ENCODE data around the gene ARHGAP32. TPM values are rescaled to one million over a fixed set of nuclear protein-coding genes. Genes with fewer than 3 reads are reported as not detected.
"Not testable (repeated sequence)": the region's sequence is repeated elsewhere in the genome, so short reads cannot be mapped to it uniquely, and the experiment has no call there.

ARHGAP32 gene
- total and polyA plus RNA-seq, 2 experiments from 2014 or later: 9.9 to 17.3 TPM

GRCh38 chr11:128920666-128921065 lies 271.5 kb downstream of the ARHGAP32 start:
- TF ChIP-seq CTCF (IDR thresholded peaks at IDR 0.05; ENCODE audit: poor library complexity) (no peak), EZH2phosphoT487 (IDR thresholded peaks at IDR 0.05; ENCODE audit: low read depth, severe bottlenecking, unreplicated experiment) (no peak), EZH2 (IDR thresholded peaks at IDR 0.05; ENCODE audit: borderline replicate concordance) (no peak)
- no peak for DNase-seq (ENCODE audit: low spot score)
- H3K4me1 ChIP-seq (ENCODE audit: insufficient read depth): no peaks in the 10 kb centered on the region
- H4K20me1 ChIP-seq (ENCODE audit: insufficient read depth, poor library complexity, severe bottlenecking): no peaks in the 10 kb centered on the region
- no peak overlapping the region for H3K27ac ChIP-seq
- H2AFZ ChIP-seq: no peak overlapping the region
- no peaks in the 10 kb centered on the region for H3K9me2 ChIP-seq (replicated peaks; ENCODE audit: insufficient read depth)
- H3K4me2 ChIP-seq: no peak overlapping the region
- no peaks in the 10 kb centered on the region for H3K36me3 ChIP-seq (replicated peaks; ENCODE audit: insufficient read depth, low read depth)
- WGBS (ENCODE audit: low lambda C conversion rate, missing lambda C conversion rate): 93% methylated on average over 15 of the region's 15 CpGs
- no peak overlapping the region for H3K4me3 ChIP-seq
- no peaks in the 10 kb centered on the region for H3K79me2 ChIP-seq
- H3K9me3 ChIP-seq (ENCODE audit: low read depth): no peaks in the 10 kb centered on the region
- H3K27me3 ChIP-seq: no peaks in the 10 kb centered on the region

GRCh38 chr11:128919635-128920034 lies 272.5 kb downstream of the ARHGAP32 start:
- not testable (repeated sequence) for H3K36me3 ChIP-seq (replicated peaks; ENCODE audit: insufficient read depth, low read depth); H3K9me2 ChIP-seq (replicated peaks; ENCODE audit: insufficient read depth); H4K20me1 ChIP-seq (ENCODE audit: insufficient read depth, poor library complexity, severe bottlenecking); H3K27me3 ChIP-seq; H3K79me2 ChIP-seq; H3K9me3 ChIP-seq (ENCODE audit: low read depth); H2AFZ ChIP-seq; H3K4me1 ChIP-seq (ENCODE audit: insufficient read depth); DNase-seq (ENCODE audit: low spot score); H3K4me2 ChIP-seq; H3K4me3 ChIP-seq; H3K27ac ChIP-seq
- WGBS (ENCODE audit: low lambda C conversion rate, missing lambda C conversion rate): 70% methylated on average over 7 of the region's 7 CpGs

- H4K20me1 ChIP-seq (ENCODE audit: insufficient read depth, poor library complexity, severe bottlenecking): no peaks in the 10 kb centered on the region
- no peaks in the 10 kb centered on the region for H3K27me3 ChIP-seq
- no peak overlapping the region for H3K4me3 ChIP-seq
- H3K9me3 ChIP-seq (ENCODE audit: low read depth): no peaks in the 10 kb centered on the region
- no peak for DNase-seq (ENCODE audit: low spot score)
- no peaks in the 10 kb centered on the region for H3K4me1 ChIP-seq (ENCODE audit: insufficient read depth)
- H3K36me3 ChIP-seq (replicated peaks; ENCODE audit: insufficient read depth, low read depth): no peaks in the 10 kb centered on the region
- TF ChIP-seq EZH2phosphoT487 (IDR thresholded peaks at IDR 0.05; ENCODE audit: low read depth, severe bottlenecking, unreplicated experiment): no peak
- TF ChIP-seq CTCF (IDR thresholded peaks at IDR 0.05; ENCODE audit: poor library complexity): no peak
- TF ChIP-seq EZH2 (IDR thresholded peaks at IDR 0.05; ENCODE audit: borderline replicate concordance): no peak
- no peak overlapping the region for H3K27ac ChIP-seq
- H3K9me2 ChIP-seq (replicated peaks; ENCODE audit: insufficient read depth): no peaks in the 10 kb centered on the region
- no peaks in the 10 kb centered on the region for H3K79me2 ChIP-seq
- H2AFZ ChIP-seq: no peak overlapping the region
- 87% methylated on average over 5 of the region's 5 CpGs for WGBS (ENCODE audit: low lambda C conversion rate, missing lambda C conversion rate)
- H3K4me2 ChIP-seq: no peak overlapping the region
These were observed 272.9 kb downstream of the ARHGAP32 start for GRCh38 chr11:128919216-128919615.

- 49% methylated on average over 5 of the region's 5 CpGs for WGBS (ENCODE audit: low lambda C conversion rate, missing lambda C conversion rate)
- TF ChIP-seq EZH2phosphoT487 (IDR thresholded peaks at IDR 0.05; ENCODE audit: low read depth, severe bottlenecking, unreplicated experiment): no peak
- TF ChIP-seq EZH2 (IDR thresholded peaks at IDR 0.05; ENCODE audit: borderline replicate concordance): no peak
- TF ChIP-seq CTCF (IDR thresholded peaks at IDR 0.05; ENCODE audit: poor library complexity): no peak
- H2AFZ ChIP-seq: no peak overlapping the region
- H3K4me1 ChIP-seq (ENCODE audit: insufficient read depth): no peaks in the 10 kb centered on the region
- DNase-seq (ENCODE audit: low spot score): no peak
- H4K20me1 ChIP-seq (ENCODE audit: insufficient read depth, poor library complexity, severe bottlenecking): no peaks in the 10 kb centered on the region
- H3K9me3 ChIP-seq (ENCODE audit: low read depth): no peaks in the 10 kb centered on the region
- H3K4me2 ChIP-seq: no peak overlapping the region
- no peak overlapping the region for H3K27ac ChIP-seq
- H3K36me3 ChIP-seq (replicated peaks; ENCODE audit: insufficient read depth, low read depth): no peaks in the 10 kb centered on the region
- no peaks in the 10 kb centered on the region for H3K27me3 ChIP-seq
- H3K79me2 ChIP-seq: no peaks in the 10 kb centered on the region
- H3K9me2 ChIP-seq (replicated peaks; ENCODE audit: insufficient read depth): no peaks in the 10 kb centered on the region
- H3K4me3 ChIP-seq: no peak overlapping the region
These were observed 274.9 kb downstream of the ARHGAP32 start for GRCh38 chr11:128917144-128917724.

Data from hepatocyte (in vitro differentiated cells).